Measurements from ENCODE around the gene USP24. TPM values are rescaled to one million over a fixed set of nuclear protein-coding genes. Genes with fewer than 3 reads are reported as not detected.

USP24 gene
- polyA plus RNA-seq, 1 experiment, result 8.4 TPM

GRCh38 chr1:55063577-55063942, 151.6 kb downstream of the USP24 start:
- POLR2A ChIA-PET, result no interaction called here

DNA sequence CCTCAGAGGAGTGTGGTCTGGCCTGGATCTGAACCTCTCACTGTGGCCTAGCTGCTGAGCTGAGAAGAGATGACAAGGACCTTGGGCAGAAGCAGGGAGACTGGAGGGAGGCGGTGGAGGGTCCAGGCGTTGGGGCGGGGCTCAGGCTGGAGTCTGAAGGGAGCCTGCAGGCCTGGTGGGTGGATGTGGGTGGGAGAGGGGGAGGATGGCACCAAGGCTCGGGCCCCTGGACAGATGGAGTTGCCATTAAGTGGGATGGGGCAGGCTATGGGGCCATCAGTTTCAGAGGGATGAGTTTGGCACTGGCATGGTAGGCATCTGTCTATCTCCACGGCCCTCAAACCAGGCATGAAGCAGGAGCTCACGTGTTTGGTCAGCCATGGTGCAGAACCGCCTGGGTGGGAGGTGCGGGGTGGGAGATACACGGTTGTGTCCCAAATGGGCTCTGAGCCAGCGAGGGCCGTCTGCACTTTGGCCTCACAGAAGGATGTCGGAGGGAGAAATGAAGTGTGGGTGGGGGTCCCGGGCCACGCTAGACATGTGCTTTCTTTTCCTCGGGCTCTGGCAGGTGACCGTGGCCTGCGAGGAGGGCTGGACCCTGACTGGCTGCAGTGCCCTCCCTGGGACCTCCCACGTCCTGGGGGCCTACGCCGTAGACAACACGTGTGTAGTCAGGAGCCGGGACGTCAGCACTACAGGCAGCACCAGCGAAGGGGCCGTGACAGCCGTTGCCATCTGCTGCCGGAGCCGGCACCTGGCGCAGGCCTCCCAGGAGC, 152.2 kb downstream of the USP24 start:
- no peak for DNase-seq (ENCODE audit: low read depth)
- TF ChIP-seq CTCF (IDR thresholded peaks at IDR 0.05; ENCODE audit: insufficient read depth, low read depth, low read length), result no peak
- H3K27me3 ChIP-seq (ENCODE audit: control insufficient read depth, insufficient read depth, low read length), result no peaks in the 10 kb centered on the region
- peaks cover 2% of the 10 kb centered on the region for H3K36me3 ChIP-seq (ENCODE audit: control insufficient read depth, insufficient read depth, low read length)
- no peak overlapping the region for H3K4me3 ChIP-seq (ENCODE audit: low read depth, low read length)
- CTCF ChIA-PET, result interaction anchor here (0.8 kb wide), 1 partner anchor 9 kb away, joined by 3 read pairs; no protein-coding TSS in a partner anchor
- POLR2A ChIA-PET, result no interaction called here

More at GRCh38 chr1:55063577-55063942, 151.6 kb downstream of the USP24 start:
- no peak for DNase-seq (ENCODE audit: low read depth)
- CTCF ChIA-PET, result interaction anchor here (0.8 to 1.4 kb wide), 2 partner anchors 8 to 15 kb away, joined by 3 to 4 read pairs; no protein-coding TSS in a partner anchor
- peaks cover 2% of the 10 kb centered on the region for H3K36me3 ChIP-seq (ENCODE audit: control insufficient read depth, insufficient read depth, low read length)
- H3K27me3 ChIP-seq (ENCODE audit: control insufficient read depth, insufficient read depth, low read length), result no peaks in the 10 kb centered on the region
- H3K4me3 ChIP-seq (ENCODE audit: low read depth, low read length), result no peak overlapping the region
- TF ChIP-seq CTCF (IDR thresholded peaks at IDR 0.05; ENCODE audit: insufficient read depth, low read depth, low read length), result no peak

DNA sequence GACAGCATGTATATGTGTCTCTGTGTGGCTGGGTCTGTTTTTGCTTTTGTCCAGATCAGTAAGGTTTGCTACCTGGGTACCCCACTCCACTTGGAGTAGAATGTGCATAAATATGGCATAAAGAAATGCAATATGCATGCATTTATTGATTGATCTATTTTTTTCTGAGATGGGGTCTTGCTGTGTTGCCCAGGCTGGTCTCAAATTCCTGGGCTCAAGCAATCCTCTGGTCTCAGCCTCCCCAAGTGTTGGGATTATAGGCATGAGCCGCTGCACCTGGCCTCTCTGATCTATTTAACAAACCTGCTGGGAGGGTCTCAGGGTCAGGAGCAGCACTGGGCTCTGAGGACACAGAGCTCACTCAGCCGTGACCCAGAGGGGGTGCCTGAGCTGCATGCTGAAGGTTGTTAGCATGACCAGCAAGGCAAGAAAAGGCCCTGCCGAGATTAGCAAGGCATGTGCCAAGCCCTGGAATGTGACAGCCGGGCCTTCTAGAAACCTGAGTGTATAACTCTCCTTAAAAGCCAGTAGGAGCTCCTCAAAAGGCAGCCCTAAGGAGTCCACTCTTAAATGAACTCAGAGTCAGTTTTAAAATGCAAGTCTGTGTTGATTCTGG, 153.3 kb downstream of the USP24 start:
- CTCF ChIA-PET, result interaction anchor here (1.5 kb wide), 1 partner anchor 81 kb away, joined by 3 read pairs; no protein-coding TSS in a partner anchor
- POLR2A ChIA-PET, result interaction anchor here (0.5 kb wide), 1 partner anchor 734 kb away, joined by 5 read pairs; no protein-coding TSS in a partner anchor
- H3K27me3 ChIP-seq (ENCODE audit: control insufficient read depth, insufficient read depth, low read length), result no peaks in the 10 kb centered on the region
- H3K36me3 ChIP-seq (ENCODE audit: control insufficient read depth, insufficient read depth, low read length), result peaks cover 2% of the 10 kb centered on the region
- TF ChIP-seq CTCF (IDR thresholded peaks at IDR 0.05; ENCODE audit: insufficient read depth, low read depth, low read length), result no peak
- no peak overlapping the region for H3K4me3 ChIP-seq (ENCODE audit: low read depth, low read length)
- no peak for DNase-seq (ENCODE audit: low read depth)

GRCh38 chr1:55061000-55061705, 154.0 kb downstream of the USP24 start:
- ChIA-PET CTCF (interaction anchor here (1.5 to 2.2 kb wide), 2 partner anchors 13 to 82 kb away, joined by 3 to 8 read pairs; no protein-coding TSS in a partner anchor), POLR2A (no interaction called here)
- no peak for TF ChIP-seq CTCF (IDR thresholded peaks at IDR 0.05; ENCODE audit: insufficient read depth, low read depth, low read length)
- no peak for DNase-seq (ENCODE audit: low read depth)
- Histone ChIP-seq H3K36me3 (ENCODE audit: control insufficient read depth, insufficient read depth, low read length) (no peaks in the 10 kb centered on the region), H3K4me3 (ENCODE audit: low read depth, low read length) (no peak overlapping the region), H3K27me3 (ENCODE audit: control insufficient read depth, insufficient read depth, low read length) (no peaks in the 10 kb centered on the region)
